Trophoblast cell (in vitro differentiated cells and primary cell): ENCODE measurements around the gene PLXNA2.

Experiments
- DNase-seq, 2 donors: peaks; one replicate each; pipeline ENCODE4 v3.0.0-alpha.2; 2016
- H2AFZ ChIP-seq: 2 replicates; pipeline ENCODE4 v1.6.1; 2013; ENCODE audit warnings: low read length, moderate library complexity, mild to moderate bottlenecking; ENCODE audit not compliant: insufficient read depth, poor library complexity
- H2AK5ac ChIP-seq: 2 replicates; pipeline ENCODE4 v1.6.1; 2013; ENCODE audit warnings: mild to moderate bottlenecking, low read length
- H2BK120ac ChIP-seq: 2 replicates; pipeline ENCODE4 v1.6.1; 2013; ENCODE audit warnings: low read length, mild to moderate bottlenecking, moderate library complexity; ENCODE audit not compliant: insufficient read depth, poor library complexity
- H2BK12ac ChIP-seq: 2 replicates; pipeline ENCODE4 v1.6.1; 2013; ENCODE audit warnings: mild to moderate bottlenecking, low read length, moderate library complexity
- H2BK5ac ChIP-seq: 2 replicates; pipeline ENCODE4 v1.6.1; 2013; ENCODE audit warnings: low read length, low read depth, moderate library complexity, mild to moderate bottlenecking; ENCODE audit not compliant: poor library complexity
- H3K14ac ChIP-seq: 2 replicates; pipeline ENCODE4 v1.6.1; 2013; ENCODE audit warnings: mild to moderate bottlenecking, low read length
- H3K18ac ChIP-seq: 2 replicates; pipeline ENCODE4 v1.6.1; 2013; ENCODE audit warnings: mild to moderate bottlenecking, low read length
- H3K23ac ChIP-seq: 2 replicates; pipeline ENCODE4 v1.6.1; 2013; ENCODE audit warnings: low read length
- H3K27ac ChIP-seq: 2 replicates; pipeline ENCODE4 v1.5.1; 2013; ENCODE audit warnings: low read depth, mild to moderate bottlenecking, inconsistent platforms, low read length, moderate library complexity
- H3K27me3 ChIP-seq: 2 replicates; pipeline ENCODE4 v1.6.1; 2013; ENCODE audit warnings: inconsistent platforms, mild to moderate bottlenecking, low read length, moderate library complexity; ENCODE audit not compliant: insufficient read depth
- H3K36me3 ChIP-seq, 2 experiments: 1 replicate in 1 of 2; 2 replicates in 1 of 2; pipeline ENCODE4 v1.6.1; 2013; ENCODE audit warnings: low read length in 2 of 2, mild to moderate bottlenecking in 2 of 2, moderate library complexity in 1 of 2; ENCODE audit not compliant: insufficient read depth in 2 of 2, control insufficient read depth in 1 of 2
- H3K4ac ChIP-seq: 2 replicates; pipeline ENCODE4 v1.6.1; 2013; ENCODE audit warnings: low read depth, mild to moderate bottlenecking, low read length, moderate library complexity
- H3K4me1 ChIP-seq, 2 experiments: 1 replicate in 1 of 2; 2 replicates in 1 of 2; pipeline ENCODE4 v1.6.1; 2013; ENCODE audit warnings: low read length in 2 of 2, mild to moderate bottlenecking in 2 of 2, moderate library complexity in 1 of 2; ENCODE audit not compliant: insufficient read depth in 2 of 2, control insufficient read depth in 1 of 2
- H3K4me2 ChIP-seq: 2 replicates; pipeline ENCODE4 v1.6.1; 2013; ENCODE audit warnings: inconsistent platforms, mild to moderate bottlenecking, low read length, moderate library complexity
- H3K4me3 ChIP-seq: 2 replicates; pipeline ENCODE4 v1.5.1; 2013; ENCODE audit warnings: mild to moderate bottlenecking, low read depth, low read length, inconsistent platforms
- H3K79me1 ChIP-seq: one replicate; pipeline ENCODE4 v1.6.1; 2013; ENCODE audit warnings: low read length
- H3K79me2 ChIP-seq: 2 replicates; pipeline ENCODE4 v1.6.1; 2013; ENCODE audit warnings: low read length, mild to moderate bottlenecking; ENCODE audit not compliant: control insufficient read depth, insufficient read depth, poor library complexity
- H3K9ac ChIP-seq: 2 replicates; pipeline ENCODE4 v1.6.1; 2013; ENCODE audit warnings: mild to moderate bottlenecking, low read length
- H3K9me3 ChIP-seq: 2 replicates; pipeline ENCODE4 v1.6.1; 2013; ENCODE audit warnings: low read depth, mild to moderate bottlenecking, control low read depth, inconsistent platforms, low read length; ENCODE audit not compliant: insufficient read depth
- H4K12ac ChIP-seq: 2 replicates; pipeline ENCODE4 v1.6.1; 2013; ENCODE audit warnings: low read depth, mild to moderate bottlenecking, low read length, moderate library complexity
- H4K8ac ChIP-seq: 2 replicates; pipeline ENCODE4 v1.6.1; 2013; ENCODE audit warnings: low read depth, mild to moderate bottlenecking, low read length, moderate library complexity
- H4K91ac ChIP-seq: one replicate; pipeline ENCODE4 v1.6.1; 2013; ENCODE audit warnings: low read depth, mild to moderate bottlenecking, low read length, moderate library complexity
- WGBS: extraction: QIAGEN DNeasy Blood & Tissue Kit; methylation state at CpG from one replicate; pipeline ENCODE4 v1.1.7; 2013; ENCODE audit warnings: missing lambda C conversion rate; ENCODE audit not compliant: insufficient read length, insufficient coverage; ENCODE audit errors: extremely low coverage; 5-methylcytosine and 5-hydroxymethylcytosine counted together

PLXNA2 gene

GRCh38 chr1:208012721-208013120 is 231.5 kb downstream of the PLXNA2 start:
- Histone ChIP-seq H3K4me3 (no peak overlapping the region), H3K79me1 (no peaks in the 10 kb centered on the region), H2BK120ac (no peak overlapping the region), H4K12ac (no peak overlapping the region), H2AFZ (no peak overlapping the region), H3K9ac (no peak overlapping the region), H4K91ac (no peak overlapping the region), H4K8ac (no peak overlapping the region), H3K27me3 (no peaks in the 10 kb centered on the region), H3K18ac (no peak overlapping the region), H3K4me2 (no peak overlapping the region), H3K27ac (no peak overlapping the region), H3K79me2 (no peaks in the 10 kb centered on the region), H3K9me3 (peaks cover 6% of the 10 kb centered on the region), H2BK12ac (no peak overlapping the region), H3K4me1 (no peaks in the 10 kb centered on the region), H2BK5ac (no peak overlapping the region), H3K23ac (no peak overlapping the region), H3K36me3 (no peaks in the 10 kb centered on the region), H2AK5ac (no peak overlapping the region), H3K4ac (no peak overlapping the region), H3K14ac (no peak overlapping the region)
- DNase-seq = no peak
- no CpG with 5 or more reads among the region's 2 CpGs for WGBS

- H3K9ac ChIP-seq = no peak overlapping the region
- DNase-seq = no peak
- no peaks in the 10 kb centered on the region for H3K79me1 ChIP-seq
- H2BK5ac ChIP-seq = no peak overlapping the region
- H3K4ac ChIP-seq = no peak overlapping the region
- H4K8ac ChIP-seq = no peak overlapping the region
- no peak overlapping the region for H4K91ac ChIP-seq
- no peaks in the 10 kb centered on the region for H3K36me3 ChIP-seq
- H2BK120ac ChIP-seq = no peak overlapping the region
- H3K27me3 ChIP-seq = no peaks in the 10 kb centered on the region
- H2AK5ac ChIP-seq = no peak overlapping the region
- no peak overlapping the region for H3K27ac ChIP-seq
- WGBS = no CpG with 5 or more reads among the region's 4 CpGs
- H3K23ac ChIP-seq = no peak overlapping the region
- no peak overlapping the region for H2AFZ ChIP-seq
- no peak overlapping the region for H3K4me3 ChIP-seq
- H4K12ac ChIP-seq = no peak overlapping the region
- no peaks in the 10 kb centered on the region for H3K4me1 ChIP-seq
- H3K4me2 ChIP-seq = no peak overlapping the region
- no peaks in the 10 kb centered on the region for H3K79me2 ChIP-seq
- H3K9me3 ChIP-seq = peaks cover 4% of the 10 kb centered on the region
- no peak overlapping the region for H2BK12ac ChIP-seq
- no peak overlapping the region for H3K14ac ChIP-seq
- no peak overlapping the region for H3K18ac ChIP-seq
Measured at GRCh38 chr1:208010487-208011071, 233.6 kb downstream of the PLXNA2 start.

- Histone ChIP-seq H4K91ac (no peak overlapping the region), H3K4me2 (no peak overlapping the region), H3K79me2 (no peaks in the 10 kb centered on the region), H3K36me3 (no peaks in the 10 kb centered on the region), H3K27me3 (no peaks in the 10 kb centered on the region), H2BK12ac (no peak overlapping the region), H3K18ac (no peak overlapping the region), H2BK120ac (no peak overlapping the region), H4K8ac (no peak overlapping the region), H2AFZ (no peak overlapping the region), H3K79me1 (no peaks in the 10 kb centered on the region), H3K9ac (no peak overlapping the region), H3K14ac (no peak overlapping the region), H3K4me3 (no peak overlapping the region), H2BK5ac (no peak overlapping the region), H3K23ac (no peak overlapping the region), H4K12ac (no peak overlapping the region), H3K9me3 (peaks cover 2% of the 10 kb centered on the region), H3K4ac (no peak overlapping the region), H2AK5ac (no peak overlapping the region), H3K4me1 (no peaks in the 10 kb centered on the region), H3K27ac (no peak overlapping the region)
- WGBS = no CpG with 5 or more reads among the region's 12 CpGs
- no peak for DNase-seq
Measured at GRCh38 chr1:208009706-208010444, 234.3 kb downstream of the PLXNA2 start.

GRCh38 chr1:208009303-208009702 is 234.9 kb downstream of the PLXNA2 start:
- H3K27me3 ChIP-seq = no peaks in the 10 kb centered on the region
- H3K4me1 ChIP-seq = no peaks in the 10 kb centered on the region
- H3K27ac ChIP-seq = no peak overlapping the region

More at GRCh38 chr1:208009303-208009702, 234.9 kb downstream of the PLXNA2 start:
- H2BK5ac ChIP-seq = no peak overlapping the region
- no peak overlapping the region for H3K18ac ChIP-seq
- H3K4me3 ChIP-seq = no peak overlapping the region
- no peak overlapping the region for H4K8ac ChIP-seq
- H2AFZ ChIP-seq = no peak overlapping the region
- no peak overlapping the region for H3K4me2 ChIP-seq
- no CpG with 5 or more reads among the region's 8 CpGs for WGBS
- H2AK5ac ChIP-seq = no peak overlapping the region
- H3K36me3 ChIP-seq = no peaks in the 10 kb centered on the region
- H3K14ac ChIP-seq = no peak overlapping the region
- no peak overlapping the region for H3K9ac ChIP-seq
- H2BK12ac ChIP-seq = no peak overlapping the region
- H4K91ac ChIP-seq = no peak overlapping the region
- no peak overlapping the region for H4K12ac ChIP-seq
- no peak overlapping the region for H2BK120ac ChIP-seq
- H3K23ac ChIP-seq = no peak overlapping the region
- peaks cover 2% of the 10 kb centered on the region for H3K9me3 ChIP-seq
- H3K4ac ChIP-seq = no peak overlapping the region
- DNase-seq = no peak
- no peaks in the 10 kb centered on the region for H3K79me2 ChIP-seq
- H3K79me1 ChIP-seq = no peaks in the 10 kb centered on the region
